Stimulated activated CD8-positive, alpha-beta memory T cell treated with anti-CD3 and anti-CD28 coated beads, Interleukin-15, amount 100 ng/mL, for 48 hours (primary cell): Measurements from ENCODE around the gene TRABD2B.

Source experiments
- DNase-seq, 2 donors: peaks; one replicate each; pipeline ENCODE4 v3.0.0-alpha.2; 2020; ENCODE audit warnings: low read depth in 2 of 2

Gene TRABD2B

GRCh38 chr1:47827109-47827508 is 170.1 kb downstream of the TRABD2B start:
- no peak for DNase-seq

DNA sequence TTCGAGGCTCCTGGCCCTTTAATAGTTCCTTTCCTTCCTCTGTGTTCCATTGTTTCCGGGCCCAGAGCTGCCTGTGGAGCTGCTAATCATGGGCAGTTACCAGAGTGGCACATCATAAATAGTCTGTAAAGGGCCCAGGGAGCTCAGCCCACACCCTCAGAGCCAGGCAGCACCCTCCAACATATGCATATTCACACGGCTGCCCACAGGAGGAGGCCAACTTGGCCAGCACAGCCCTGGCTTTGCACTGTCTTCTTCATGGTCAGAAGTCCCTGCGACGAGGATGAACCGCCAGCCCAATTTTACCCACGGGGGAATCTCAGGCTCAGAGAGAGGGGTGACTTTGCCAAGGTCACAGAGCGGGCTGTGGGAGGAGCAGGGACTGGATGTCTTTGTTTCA is 172.5 kb downstream of the TRABD2B start:
- no peak for DNase-seq

GRCh38 chr1:47824297-47824696 is 172.9 kb downstream of the TRABD2B start:
- no peak for DNase-seq

- DNase-seq: no peak
Observed at GRCh38 chr1:47823040-47823808, 174.0 kb downstream of the TRABD2B start.

- no peak for DNase-seq
Observed at GRCh38 chr1:47821760-47822159, 175.4 kb downstream of the TRABD2B start.

DNA sequence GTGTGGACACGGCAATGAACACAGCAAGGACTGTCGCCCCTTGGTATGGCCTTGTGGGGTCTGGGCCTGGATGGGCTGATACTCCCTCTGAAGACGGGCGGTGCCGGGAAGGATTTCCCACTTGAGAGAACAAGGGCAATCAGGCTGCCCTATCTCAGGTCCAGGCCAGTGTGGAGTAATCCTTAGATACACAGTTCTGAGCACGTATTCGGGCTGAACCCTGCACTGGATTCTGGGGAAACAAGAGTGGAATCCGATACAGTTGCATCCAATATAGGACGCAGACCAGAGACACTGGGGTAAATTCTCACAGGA is 177.7 kb downstream of the TRABD2B start:
- no peak for DNase-seq

DNA sequence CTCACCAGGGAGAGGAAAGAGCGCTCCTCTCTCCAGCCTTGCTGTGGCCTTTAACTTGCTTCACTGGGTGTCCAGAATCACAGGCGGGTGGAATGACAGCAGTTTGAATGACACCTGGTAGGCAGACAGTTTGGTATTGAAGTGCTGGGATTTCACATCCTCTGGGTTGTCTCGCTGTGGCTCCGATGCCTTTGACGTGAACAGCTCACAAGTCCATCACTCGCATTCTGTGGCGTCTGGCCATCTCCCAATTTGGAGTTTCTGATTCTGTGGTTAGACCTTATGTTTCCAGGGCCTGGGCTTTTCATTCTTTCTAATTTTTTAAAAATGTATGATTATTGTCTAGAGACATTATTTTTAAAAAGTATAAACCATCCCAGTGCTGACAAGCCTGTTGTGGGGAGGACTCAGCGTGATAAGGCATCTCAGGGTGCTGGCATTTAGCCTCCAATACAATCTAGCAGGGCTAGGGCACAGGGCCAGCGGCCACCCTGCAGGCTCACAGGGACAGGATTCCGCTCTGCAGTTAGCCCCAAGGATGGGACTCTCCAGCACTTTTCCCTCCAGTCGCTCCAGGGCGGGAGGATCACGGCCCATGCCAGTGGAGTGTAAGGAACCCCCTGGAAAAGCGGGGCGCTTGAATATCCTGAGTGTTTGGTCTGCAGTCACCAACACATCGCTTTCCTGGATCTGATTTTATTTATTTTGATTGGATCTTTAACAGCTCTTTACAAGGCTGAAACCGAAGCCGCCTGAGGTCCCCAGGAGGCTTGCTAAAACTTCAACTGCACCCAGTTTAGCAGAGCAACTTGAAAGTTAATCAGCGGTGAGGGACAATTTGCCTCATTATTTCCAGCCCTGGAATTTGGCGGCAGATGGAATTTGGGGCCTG is 178.3 kb downstream of the TRABD2B start:
- no peak for DNase-seq

DNA sequence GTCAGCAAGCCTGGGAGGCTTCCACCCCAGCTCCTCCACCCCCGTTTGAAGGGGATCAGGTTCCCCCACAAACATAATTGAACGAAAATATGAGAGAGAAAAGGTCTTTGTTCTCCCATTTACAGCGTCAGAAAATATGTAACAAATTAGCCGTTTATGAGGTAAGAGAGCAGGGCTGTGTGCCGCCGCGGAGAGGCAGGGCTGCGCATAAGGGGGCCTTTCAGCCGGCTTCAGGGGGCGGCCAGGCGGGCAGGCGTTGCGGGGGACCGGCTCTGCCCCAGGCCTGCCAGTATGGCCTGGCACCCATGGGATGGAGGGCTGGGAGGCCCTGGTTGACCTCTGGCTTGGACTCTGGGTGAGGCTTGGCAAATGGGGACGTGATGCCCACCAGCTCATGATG is 179.3 kb downstream of the TRABD2B start:
- no peak for DNase-seq

- no peak for DNase-seq
Observed at GRCh38 chr1:47816325-47817071, 180.7 kb downstream of the TRABD2B start.

DNA sequence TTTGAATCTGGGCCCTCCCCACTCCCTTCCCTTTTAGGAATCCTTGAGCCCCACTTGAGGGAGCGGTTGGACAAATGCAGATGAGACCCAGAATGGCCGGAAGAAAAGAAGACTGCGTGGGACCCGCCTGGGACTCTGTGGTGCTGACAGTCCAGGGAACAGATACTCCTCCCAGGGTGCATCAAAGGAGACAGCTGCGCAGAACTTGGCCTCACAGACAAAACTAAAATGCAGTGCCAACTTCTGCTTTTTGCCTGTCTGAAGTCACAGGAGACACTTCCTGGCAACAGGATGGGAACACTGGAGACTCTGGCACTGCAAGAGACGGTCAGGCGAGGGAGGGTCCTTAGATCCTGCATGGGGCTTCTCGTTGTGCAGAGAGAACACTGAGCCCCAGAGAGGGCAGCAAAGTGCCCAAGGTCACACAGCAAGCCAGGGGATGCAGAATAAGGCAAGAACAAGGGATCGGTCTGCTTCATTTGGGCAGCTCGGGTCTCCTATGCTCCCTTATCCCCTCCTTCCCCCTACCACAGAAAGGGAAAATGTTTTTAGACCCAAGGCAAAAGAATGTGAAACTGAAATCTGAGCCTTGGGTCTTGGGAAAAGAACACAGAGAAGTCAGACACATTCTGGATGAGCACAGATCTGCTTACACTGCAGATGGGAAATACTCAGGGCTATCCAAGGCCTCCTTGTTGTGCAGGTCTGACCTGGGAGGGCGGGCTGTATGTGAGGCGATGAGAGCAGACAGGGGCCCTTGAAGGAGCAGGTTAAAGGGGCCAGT is 182.4 kb downstream of the TRABD2B start:
- DNase-seq: no peak

DNA sequence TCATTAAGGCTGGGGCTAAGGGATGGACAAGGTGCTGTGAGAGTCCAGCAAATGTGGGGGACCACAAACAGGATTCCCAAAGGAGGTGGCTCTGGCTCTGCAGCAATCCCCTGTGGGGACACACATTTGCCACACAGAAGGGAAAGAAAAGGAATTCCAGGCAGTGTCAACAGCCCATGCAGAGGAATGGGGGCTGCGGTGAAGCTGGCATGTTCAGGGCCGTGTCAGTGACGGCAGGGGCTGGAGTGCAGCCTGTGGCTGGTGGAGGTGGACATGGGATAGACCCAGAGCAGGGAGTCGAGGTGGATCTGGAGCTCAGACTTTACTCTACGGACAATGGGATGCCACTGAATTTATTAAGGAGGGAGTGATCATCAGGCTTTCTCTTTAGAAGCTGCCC is 183.2 kb downstream of the TRABD2B start:
- no peak for DNase-seq

DNA sequence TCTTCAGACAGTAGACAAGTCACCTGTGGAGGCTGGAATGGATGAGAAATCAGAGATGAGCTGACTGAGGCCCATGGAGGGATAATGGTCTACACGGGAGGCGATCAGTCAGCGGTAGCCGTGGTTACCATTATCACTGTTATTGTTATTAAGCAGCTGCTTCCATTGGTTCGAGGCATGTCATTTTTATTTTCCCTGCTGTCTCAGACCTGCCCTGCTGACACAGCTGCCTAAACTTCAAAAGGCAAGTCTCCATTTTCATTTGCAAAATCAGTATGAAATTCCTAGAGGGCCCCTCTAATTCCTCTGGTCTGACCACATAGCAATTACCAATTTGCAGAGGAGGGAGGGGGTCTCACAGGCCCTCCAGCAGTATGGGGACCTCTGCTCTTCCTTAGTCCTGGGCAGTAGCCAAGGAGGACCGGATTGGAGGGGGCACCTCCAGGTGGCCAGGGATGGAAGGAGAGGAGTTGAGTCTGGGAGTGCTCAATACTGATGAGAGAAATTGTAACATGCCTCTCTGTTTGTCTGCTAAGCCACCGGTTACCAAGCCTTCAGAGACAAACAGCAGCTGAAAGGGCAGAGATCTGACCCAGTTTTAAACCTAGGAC is 184.2 kb downstream of the TRABD2B start:
- no peak for DNase-seq

DNA sequence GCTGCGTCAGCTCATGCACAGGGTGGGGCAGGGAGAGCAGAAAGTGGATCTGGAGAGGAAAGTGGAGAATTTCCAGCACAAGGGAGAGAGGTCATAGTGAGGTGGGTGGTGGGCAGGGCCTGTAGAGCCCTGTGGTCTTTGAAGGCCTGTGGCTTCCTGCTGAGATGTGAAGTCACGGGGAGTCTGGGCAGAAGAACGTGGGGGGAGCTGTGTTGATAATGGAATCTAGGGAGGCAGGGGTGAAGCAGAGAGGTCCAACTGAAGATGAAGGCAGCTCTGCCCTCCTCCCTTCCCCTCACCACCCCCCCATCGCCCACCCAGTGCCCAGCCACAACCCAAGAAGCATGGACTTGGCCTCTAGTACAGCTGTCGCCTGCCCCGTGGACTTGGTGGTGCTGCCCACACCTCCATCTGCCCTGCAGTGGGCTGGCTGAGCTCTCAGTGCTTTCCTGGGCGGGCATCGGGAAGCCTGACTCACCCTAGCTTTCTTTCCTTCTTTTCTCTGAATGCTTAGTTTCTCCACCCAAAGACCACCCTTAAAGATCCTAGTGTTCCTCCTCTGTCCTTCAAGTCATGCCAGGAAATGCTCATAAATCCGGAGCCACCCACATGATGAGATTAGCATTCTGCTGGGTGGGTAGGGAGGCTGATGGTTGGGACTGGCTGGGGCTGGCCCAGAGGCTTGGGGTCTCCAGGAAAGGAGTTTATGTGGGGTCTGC is 186.1 kb downstream of the TRABD2B start:
- no peak for DNase-seq

DNA sequence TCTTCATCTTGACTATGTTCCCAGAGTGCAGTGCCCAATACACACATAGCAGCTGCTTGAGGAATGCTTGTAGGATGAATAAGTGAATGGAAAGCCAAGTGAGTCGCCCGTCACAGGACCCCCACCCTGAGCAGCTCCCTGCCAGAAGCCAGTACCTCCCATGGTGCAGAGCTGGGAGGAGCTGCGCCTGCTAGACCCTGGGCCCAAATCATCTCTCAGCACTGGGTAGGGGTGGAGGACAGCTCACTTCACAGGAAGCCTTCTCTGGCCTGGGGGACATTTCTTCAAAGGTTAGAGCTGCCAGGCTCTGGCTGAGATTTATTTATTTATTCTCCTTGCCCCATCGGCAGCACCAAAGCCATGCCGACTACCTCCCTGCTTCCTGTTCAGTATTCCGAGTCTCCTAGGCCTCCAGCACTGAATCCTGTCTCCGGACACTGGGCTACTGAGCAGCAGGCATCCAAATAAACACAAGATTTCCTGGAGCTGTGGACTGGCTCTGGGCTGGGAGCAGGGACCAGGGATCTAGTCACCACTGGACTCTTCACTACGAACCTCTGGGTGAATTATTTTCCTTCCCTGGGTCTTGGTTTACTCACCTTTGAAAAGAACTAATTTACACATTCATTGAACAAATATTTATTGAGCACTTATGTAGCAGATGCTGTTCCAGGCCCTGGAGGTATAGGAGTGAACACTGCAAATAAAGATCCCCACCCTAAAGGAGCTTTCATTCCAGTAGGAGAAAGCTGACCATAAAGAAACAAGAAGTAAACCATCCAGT is 187.7 kb downstream of the TRABD2B start:
- DNase-seq: no peak

- DNase-seq: no peak
Observed at GRCh38 chr1:47808612-47809011, 188.6 kb downstream of the TRABD2B start.

DNA sequence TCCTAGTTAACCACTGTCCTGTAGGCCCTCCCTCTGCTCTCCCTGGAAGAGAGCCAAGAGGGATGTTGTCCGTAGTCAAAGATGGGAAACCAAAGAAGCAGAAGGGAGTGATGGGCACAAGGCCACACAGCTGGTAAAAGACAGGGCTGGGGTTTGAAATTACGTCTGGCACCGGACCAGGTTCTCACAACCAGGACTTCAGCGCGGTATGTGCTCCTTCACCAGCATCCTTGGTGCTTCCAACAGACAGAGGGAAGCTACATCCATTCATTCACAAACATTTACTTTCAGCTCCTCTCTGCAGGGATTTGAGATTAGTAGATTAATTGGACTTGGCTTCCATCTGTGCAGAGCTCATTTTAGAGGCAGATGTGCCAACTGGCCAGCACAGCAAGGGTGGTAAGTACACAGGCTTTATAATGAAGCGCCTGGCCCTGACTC is 191.2 kb downstream of the TRABD2B start:
- no peak for DNase-seq

DNA sequence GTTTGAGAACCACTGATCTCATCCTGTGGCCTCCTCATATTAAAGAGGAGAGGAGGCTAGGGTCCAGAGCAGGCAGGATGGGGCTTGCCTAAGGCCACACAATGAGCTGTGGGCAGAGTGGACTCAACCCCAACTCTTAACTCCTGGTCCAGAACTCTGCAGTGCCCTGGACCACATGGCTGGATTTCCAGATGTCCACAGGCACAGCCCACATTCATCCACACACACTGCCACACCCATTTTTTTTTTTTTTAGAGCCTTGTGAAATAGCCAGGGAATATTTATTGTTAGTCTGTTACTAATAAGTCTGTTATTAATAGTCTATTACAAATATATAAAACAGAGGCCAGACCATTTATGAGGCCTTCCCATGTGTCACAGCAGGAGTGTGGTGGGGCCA is 192.2 kb downstream of the TRABD2B start:
- no peak for DNase-seq

DNA sequence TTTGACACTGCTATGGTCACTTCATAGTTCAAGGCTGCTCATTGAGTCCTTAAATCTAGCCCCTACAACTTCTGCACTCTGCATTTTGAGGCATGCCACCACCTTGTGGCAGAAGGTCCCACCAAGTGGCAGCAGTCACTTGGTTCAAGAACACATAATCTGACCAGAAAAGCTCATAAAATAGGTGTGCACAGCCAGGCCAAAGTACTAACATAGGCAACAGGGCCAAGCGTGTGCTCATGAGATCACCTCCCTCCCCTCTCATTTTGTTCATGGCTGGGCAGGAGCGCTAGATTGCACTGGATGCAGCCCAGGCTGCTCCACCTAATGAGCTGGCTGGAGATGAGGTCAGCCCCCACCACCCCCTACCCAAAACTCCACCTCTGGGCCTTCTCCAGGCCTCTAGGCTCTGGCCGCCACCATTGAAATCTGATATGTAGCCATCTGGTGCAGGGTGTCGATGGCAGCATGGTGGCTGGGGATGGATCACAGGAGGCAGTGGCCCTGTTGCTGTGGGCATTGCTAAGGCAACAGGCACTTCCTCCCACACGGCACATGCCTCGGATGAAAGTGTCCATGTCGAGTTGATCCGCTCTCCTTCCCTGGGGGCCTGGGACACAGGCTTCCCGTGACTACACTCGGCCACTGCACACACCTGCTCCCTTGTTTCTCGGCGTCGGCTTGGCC is 193.2 kb downstream of the TRABD2B start:
- DNase-seq: no peak

- DNase-seq: no peak
Observed at GRCh38 chr1:47797575-47797974, 199.6 kb downstream of the TRABD2B start.
